Posterior cingulate gyrus (tissue), 11 donors: ENCODE measurements around the gene WDFY2.
A peak's percentile ranks its signal among the peaks of the same experiment; 100 is the strongest.
"Not testable (repeated sequence)": the region's sequence is repeated elsewhere in the genome, so short reads cannot be mapped to it uniquely, and the experiment has no call there.

Source experiments
- DNase-seq, 10 donors: peaks; one replicate each; pipeline versions ENCODE4 v3.0.0 to v3.0.0-alpha.2; 2020 to 2021; ENCODE audit warnings: mixed read lengths in 3 of 10
- intact Hi-C: fragments of 100-400 bp; cut with DNase I; formaldehyde crosslinking; loops from one replicate; pipeline ENCODE4 v1.15.1; 2023

Gene WDFY2, protein sequence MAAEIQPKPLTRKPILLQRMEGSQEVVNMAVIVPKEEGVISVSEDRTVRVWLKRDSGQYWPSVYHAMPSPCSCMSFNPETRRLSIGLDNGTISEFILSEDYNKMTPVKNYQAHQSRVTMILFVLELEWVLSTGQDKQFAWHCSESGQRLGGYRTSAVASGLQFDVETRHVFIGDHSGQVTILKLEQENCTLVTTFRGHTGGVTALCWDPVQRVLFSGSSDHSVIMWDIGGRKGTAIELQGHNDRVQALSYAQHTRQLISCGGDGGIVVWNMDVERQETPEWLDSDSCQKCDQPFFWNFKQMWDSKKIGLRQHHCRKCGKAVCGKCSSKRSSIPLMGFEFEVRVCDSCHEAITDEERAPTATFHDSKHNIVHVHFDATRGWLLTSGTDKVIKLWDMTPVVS

DNA sequence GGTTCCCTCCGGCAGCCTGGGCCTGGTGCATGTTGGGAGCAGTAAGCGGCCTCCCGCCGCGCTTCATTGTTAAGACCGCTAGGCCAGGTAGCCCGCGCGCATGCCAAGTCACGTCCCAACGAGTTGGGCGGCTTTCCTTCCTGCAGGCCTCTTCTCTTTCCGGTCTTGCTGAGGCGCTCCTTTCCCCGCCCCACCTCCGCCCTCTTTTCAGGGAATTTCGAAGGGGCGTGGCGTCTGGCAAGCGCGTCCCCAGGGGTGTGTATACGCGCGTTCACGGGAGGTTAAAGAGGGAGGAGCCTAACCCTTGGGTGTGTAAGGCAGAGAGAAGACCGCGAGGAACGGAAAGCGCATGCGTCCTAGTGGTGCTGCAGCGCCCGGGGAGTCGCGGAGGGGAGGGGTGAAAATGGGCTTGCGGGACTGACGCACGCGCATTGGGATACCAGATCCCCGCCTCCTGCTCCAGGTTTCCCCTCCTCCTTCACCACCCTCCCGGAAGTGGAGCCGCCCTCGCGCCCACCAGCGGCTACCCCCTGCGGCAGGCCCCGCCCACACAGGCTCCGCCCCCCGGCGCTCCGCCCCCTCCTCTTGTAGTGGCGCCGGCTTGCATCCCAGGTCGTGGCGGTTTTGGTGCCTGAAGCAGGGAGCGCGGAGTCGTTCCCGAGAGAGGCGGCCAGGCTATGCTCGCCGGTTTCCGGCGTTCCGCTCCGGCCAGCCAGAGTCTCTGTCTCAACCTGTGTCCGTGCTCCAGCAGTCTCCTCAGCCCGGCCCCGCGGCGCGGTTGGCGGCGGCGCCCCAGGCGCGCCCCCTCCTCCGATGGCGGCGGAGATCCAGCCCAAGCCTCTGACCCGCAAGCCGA, at the start of gene WDFY2:
Gene WDFY2, plus strand, starts transcription at position 588 of the 856 bp plus-strand sequence. Its CDS starts 226 bp downstream, at position 814.
- DNase-seq, result peak; percentile 98 to 100 (median 99)
- intact Hi-C loops, result loop anchor here (1.0 to 5.0 kb wide), 4 partner anchors 42 to 220 kb away; partner anchors contain the start of genes DHRS12 and INTS6

DNA sequence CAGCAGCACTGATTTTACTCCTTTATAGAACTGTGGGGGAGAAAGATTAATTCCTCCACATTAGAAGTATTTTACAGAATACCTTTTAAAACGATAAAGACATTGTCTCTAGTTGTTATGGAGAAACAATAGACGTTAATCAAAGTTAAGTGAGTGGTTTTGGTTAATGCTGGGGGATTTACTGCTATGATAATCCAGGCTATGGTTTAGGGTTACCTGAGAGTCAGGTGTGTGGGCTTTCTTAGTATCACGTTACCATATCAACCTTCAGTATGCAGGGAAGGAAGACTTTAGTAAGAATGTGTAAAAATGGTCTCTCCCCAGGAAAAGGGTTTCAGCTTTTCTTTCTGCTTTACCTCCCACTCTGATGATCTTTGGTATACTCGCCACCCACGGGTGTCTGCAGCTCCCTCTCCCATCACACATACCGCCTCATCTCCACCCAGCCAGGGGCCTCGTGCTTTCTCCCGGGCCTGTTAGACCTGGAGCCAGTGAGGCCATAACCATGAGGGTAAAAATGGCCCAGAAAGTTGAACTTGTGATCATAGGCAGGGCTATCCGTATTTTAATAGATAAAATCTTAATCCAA, 45.6 kb upstream of the WDFY2 start:
- no peak for DNase-seq
- intact Hi-C loops, result loop anchor here (5.0 kb wide), 1 partner anchor 86 kb away; the partner anchor contains the start of gene INTS6

DNA sequence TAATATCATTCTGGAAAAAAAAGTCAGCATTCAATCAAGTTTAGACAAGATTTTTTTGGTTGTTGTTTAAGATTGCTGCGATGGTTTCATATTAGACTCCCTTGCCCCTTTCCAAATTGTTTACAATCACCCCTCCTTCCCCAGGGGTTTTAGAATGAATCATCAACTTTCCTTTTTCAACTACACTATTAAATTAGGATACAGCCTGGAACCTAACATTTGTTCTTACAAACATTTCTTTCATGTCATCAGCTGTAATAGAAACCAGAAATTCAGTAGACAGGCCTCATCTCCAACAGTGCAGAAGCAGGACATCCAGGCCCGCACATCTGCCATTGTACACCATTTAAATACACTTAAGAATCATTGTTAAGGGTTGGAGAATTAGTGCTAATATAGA, 44.4 kb upstream of the WDFY2 start:
- no peak for DNase-seq
- intact Hi-C loops, result loop anchor here (5.0 kb wide), 2 partner anchors 42 to 88 kb away; partner anchors contain the start of genes INTS6 and WDFY2

DNA sequence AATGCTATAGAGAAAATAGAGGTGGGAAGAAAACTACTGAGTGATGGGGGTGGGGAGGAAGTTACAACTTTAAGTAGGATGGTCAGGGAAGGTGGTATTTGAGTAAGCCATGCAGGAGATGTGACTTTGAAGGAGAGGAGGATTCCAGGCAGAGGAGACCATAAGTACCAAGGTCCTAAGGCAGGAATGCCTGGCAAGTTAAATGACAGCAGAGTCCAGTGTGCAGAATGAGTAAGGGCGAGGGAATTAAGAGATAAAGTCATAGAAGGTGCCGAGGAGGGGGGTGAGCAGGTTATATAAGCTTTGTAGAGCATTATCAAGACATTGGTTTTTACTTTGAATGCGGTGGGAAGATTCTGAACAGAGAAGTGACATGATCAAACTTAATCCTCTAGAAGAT, 43.2 kb upstream of the WDFY2 start:
- intact Hi-C loops, result loop anchor here (5.0 kb wide), 1 partner anchor 41 kb away; the partner anchor contains the start of gene WDFY2
- DNase-seq, result no peak

DNA sequence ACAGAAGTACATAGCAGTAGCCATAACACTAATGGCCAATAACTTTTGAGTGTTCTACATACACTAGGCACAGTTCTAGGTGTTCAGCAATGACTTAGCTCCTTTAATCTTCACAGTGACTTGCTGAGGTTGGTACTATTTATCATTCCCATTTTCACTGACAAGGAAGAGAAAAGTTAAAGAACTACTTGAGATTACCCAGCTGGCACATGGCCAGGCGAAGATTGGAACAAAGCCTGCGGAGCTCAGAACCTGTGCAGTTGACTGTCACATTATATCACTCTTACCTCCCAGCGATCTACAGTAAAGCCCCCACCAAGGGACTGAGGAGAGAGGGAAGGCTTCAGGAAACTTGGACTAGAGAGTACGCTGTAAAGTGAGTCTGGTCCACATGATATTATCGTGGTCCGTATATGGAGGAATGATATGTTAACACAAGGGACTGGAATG, 42.4 kb upstream of the WDFY2 start:
- DNase-seq, result no peak
- intact Hi-C loops, result loop anchor here (5.0 kb wide), 1 partner anchor 40 kb away; the partner anchor contains the start of gene WDFY2

DNA sequence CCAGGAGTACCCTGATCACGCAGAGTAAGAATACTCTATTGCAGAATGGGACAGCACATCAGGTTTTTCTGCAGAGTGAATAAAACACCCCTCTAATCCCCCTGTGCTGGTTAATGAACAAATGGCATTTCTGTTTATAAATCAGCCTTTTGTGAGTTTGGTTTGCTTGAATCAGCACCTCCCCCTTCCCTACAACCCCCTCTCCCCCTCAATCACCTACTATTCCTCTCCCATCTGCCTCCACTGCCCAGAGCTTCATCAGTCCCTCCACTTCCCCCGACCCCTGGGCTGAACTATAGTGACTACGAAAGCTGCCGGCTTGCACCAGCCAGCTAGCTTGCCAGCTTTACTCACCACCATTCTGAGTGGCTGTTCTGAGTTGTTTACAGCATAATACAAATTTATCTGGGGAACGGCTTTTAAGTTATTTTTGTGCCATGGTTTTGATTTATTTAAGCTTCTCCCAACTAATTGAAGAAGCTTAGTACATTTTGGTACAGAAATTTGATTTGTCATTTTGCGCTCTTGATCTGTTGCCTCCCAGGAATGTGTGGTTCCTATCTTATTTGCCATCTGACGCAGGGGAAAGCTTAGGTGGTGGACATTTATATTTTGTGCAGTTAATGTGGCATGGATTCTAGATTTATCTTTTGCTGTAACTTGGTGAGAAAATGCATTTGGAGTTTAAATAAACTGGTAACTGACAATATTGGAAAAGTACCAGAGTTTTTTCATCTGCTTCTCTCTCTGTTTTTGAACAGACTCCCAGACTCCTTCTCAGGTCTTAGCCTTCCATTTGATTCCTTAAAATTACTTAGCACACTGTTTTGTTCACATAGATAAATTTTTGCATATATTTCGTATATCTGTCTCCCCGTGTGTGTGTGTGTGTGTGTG, 41.7 kb upstream of the WDFY2 start:
- DNase-seq, result peak in 2 of 10 donors; percentile 20 to 21
- intact Hi-C loops, result loop anchor here (5.0 kb wide), 1 partner anchor 40 kb away; the partner anchor contains the start of gene WDFY2

DNA sequence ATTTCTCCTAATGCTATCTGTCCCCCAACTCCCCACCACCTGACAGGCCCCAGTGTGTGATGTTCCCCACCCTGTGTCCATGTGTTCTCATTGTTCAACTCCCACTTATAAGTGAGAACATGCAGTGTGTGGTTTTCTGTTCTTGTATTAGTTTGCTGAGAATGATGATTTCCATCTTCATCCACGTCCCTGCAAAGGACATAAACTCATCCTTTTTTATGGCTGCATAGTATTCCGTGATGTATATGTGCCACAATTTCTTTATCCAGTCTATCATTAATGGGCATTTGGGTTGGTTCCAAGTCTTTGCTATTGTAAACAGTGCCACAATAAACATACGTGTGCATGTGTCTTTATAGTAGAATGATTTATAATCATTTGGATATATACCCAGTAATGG, 38.8 kb upstream of the WDFY2 start:
- intact Hi-C loops, DNase-seq: not testable (repeated sequence)

DNA sequence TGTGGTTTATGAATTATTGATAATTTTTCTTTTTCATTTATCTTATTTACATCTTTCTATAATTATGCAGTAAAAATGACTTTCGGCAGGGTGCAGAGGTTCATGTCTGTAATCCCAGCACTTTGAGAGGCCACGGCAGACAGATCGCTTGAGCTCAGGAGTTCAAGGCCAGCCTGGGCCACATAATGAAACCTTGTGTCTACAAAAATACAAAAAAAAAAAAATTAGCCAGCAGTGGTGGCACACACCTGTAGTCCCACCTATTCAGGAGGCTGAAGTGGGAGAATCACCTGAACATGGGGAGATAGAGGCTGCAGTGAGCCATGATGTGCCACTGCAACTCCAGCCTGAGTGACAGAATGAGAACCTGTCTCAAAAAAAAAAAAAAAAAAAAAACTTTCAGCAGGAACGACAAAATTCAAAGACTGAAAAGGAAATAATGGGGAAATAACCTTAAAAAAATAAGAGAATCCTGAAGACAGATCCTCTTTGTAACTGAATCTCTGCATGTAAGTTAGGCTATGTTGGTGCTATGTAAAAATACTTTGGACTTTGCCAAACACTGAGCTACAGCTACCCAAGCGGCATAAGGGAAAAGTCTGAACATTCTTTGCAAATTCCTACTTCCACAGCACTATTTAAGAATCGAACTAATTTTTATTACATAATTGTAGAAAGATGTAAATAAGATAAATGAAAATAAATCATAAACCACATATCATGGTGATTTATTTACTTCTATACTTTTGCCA, 36.7 kb upstream of the WDFY2 start:
- DNase-seq, result no peak
- intact Hi-C loops, result no loop called here

DNA sequence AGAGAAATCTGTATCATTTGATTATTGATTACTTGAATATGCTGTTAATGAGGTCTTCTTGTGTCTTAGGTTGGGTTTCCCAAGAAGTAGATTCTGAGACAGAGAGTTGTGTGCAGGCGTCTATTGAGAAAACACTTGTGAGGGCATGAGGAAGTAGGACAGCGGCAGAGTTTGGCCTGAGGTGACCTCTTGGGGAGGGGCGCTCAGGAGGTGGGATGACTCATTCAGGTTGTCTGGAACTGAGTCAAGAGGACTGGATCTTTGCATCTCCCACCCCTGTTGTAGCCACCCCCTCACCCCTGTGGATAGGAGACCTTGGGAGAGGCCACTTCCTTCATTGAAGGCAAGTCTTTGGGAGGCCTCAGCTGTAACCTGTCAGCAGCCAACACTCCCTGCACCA, 35.2 kb upstream of the WDFY2 start:
- no peak for DNase-seq
- intact Hi-C loops, result no loop called here

DNA sequence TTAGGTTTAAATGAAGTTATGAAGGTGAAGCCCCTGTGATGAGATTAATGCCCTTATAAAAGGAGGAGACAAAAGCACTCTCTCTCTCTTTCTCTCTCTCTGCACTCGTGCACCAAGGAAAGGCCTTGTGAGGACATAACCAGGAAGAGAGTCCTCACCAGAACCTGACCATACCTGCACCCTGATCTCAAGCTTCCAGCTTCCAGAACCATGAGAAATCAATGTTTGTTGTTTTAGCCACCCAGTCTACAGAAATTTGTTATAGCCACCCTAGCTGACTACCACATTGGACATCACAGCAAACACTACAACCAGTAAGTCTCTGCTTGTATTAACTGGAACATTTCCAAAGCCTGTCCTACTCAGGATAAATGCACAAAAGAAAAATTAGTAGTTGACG, 34.7 kb upstream of the WDFY2 start:
- DNase-seq, result no peak
- intact Hi-C loops, result no loop called here

DNA sequence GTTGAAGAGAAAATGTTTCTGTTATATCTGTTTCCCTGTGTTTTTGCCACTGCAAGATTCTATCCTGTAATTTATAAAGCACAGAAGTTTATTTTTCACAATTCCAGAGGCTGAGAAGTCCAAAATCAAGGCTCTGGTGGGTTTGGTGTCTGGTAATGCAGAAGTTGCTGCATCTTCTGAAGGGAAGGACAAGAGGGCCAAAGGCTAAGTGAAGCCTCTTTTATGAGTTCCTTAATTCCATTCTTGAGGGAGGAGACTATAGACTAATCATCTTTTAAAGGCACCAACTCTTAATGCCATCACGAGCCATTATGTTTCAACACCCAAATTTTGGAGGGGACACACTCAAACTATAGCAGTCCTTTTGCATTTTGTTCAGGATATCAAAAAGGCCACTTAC, 34.1 kb upstream of the WDFY2 start:
- intact Hi-C loops, result no loop called here
- DNase-seq, result no peak

DNA sequence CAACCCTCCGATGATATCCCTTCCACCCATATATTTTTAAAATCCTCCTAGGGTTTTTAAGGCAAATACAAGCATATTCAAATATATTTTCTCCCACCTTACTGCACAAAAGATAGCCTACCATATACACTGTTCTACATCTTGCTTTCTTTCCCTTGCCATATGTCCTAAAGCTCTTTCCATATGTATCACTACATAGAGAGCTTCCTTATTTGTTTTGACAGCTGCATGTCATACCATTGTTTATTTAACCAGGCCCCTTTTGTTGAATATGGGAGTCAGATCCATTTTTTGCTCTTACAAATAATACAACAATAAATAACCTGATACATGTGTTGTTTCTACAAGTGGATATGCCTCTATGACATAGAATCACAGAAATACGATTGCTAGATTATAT, 32.8 kb upstream of the WDFY2 start:
- intact Hi-C loops, result no loop called here

DNA sequence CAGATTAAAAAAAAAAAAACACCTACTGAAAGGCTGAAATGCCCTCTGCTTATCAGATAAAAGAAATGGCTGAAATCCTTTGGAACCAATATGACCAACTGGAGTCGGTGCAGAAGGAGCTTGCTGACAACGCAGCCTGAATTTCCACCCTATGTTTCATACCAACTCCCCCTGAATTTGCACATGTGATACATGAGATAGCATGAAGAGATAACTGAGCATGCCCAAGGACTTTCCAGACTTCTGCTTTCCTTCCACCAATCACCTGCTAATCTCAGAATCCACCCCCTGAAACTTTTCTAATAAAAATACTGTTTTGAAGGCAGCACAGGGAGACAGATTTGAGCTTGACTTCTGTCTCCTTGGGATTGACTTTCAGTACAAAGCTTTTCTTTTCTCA, 32.2 kb upstream of the WDFY2 start:
- no peak for DNase-seq
- intact Hi-C loops, result no loop called here

More for the DNA sequence above, 32.8 kb upstream of the WDFY2 start:
- DNase-seq, result no peak

DNA sequence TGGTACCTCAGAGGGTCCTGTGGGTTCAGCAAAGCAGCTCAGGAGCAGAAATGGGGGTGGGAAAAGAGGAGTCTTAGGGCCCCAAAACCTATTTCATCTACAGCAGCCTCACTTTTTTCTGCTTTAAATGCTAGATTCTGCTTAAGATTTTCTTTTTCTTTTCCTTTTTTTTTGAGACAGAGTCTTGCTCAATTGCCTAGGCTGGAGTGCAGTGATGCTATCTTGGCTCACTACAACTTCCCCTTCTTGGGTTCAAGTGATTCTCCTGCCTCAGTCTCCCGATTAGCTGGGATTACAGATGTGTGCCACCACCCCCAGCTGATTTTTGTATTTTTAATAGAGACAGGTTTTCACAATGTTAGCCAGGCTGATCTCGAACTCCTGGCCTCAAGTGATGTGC, 30.7 kb upstream of the WDFY2 start:
- intact Hi-C loops, result no loop called here
- DNase-seq, result no peak

DNA sequence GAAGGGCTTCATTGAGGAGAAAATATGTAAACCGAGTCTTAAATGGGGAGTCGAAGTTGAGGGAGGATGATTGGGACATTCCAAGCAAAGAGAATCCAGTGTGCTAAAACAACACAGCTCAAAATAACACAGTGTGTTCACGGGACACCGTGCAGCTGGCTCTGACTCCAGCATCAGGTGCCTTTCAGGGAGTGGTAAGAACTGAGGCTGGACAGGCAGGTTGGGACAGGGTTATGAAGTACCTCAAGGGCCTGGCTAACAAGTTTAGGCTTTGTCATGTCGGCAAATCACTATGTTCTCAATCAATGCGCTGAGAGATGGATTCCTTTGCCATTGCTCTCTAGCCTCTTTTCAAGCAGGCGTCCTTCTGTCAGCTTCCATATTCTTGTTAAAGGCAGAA, 27.5 kb upstream of the WDFY2 start:
- no peak for DNase-seq
- intact Hi-C loops, result no loop called here

DNA sequence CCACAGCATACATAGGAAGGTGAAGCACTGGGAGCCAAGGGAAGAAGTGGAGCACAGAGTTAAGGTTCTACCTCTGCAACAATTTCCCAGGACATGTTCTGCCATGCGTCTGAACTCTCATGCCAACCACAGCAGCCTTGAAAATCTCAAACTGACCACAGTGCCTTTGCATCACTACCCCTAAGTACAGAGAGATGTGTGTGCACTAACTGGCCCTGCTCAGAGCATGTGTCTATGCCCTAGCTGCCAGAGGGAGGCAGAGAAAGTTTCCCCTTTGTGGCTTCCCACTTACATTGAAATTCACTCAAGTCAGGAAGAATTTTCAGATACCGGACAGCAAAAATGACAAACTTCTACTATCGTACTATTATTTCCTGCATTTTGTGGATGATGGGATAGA, 26.8 kb upstream of the WDFY2 start:
- DNase-seq, result no peak
- intact Hi-C loops, result no loop called here

DNA sequence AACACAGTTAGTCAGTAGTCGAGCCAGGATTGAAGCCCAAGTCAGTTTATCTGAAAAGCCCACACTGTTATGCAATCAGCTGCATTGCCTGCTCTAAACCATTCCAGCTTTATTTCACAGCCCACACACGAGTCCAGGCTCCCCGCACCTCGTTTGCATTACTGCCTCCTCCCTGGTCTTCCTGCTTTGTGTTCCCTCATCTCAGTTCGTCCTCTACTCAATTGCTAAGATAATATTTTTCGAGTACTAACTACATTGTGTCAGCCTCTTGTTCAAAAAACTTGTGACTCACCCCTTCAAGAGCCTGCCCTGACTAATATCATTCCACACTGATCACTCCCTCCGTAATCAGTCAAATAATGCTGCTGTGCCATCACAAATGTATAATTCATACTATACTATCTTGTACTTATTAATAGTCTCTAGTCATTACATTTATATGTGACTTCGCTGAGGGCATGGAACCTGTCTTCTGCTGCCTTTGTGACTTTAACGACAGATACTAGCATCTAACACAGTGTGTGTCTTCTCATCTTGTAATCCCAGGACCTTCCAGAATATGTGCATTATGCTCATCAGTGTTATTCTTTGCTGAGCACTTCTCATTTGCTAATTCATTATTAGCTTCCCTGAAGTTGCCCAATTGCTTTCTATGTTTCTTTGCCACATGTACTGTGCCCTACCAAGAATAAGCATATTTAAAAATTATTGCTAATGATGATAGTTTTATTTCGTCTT, 26.2 kb upstream of the WDFY2 start:
- intact Hi-C loops, result no loop called here
- no peak for DNase-seq
